GM12891 (cell line): ENCODE data around the gene RIC8A.
"Not testable (repeated sequence)": the region's sequence is repeated elsewhere in the genome, so short reads cannot be mapped to it uniquely, and the experiment has no call there.

Experiments used
- POLR2A ChIP-seq: IDR thresholded peaks from 2 replicates; pipeline ENCODE4 v1.6.1; 2011; ENCODE audit warnings: low read depth, low read length, control low read depth
- TAF1 ChIP-seq: IDR thresholded peaks from 2 replicates; pipeline ENCODE4 v1.6.1; 2011; ENCODE audit warnings: low read depth, low read length, control low read depth

DNA sequence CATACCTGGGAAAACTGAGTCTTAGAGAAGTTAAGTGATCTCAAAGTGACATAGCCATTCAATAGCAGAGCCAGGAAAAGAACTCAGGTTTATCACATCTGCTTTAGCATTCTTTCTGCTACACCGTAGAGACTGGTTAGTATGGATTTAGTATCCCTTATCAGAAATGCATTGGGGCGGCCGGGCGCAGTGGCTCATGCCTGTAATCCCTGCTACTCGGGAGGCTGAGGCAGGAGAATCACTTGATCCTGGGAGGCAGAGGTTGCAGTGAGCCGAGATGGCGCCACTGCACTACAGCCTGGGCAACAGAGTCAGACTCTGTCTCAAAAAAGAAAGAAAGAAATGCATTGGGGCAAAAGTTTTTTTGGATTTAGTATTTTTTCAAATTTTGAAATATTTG, 30.8 kb downstream of the RIC8A start:
- TF ChIP-seq TAF1, POLR2A: not testable (repeated sequence)
